Fibroblast of lung (primary cell): ENCODE data around the gene CFB. TPM values are rescaled to one million over a fixed set of nuclear protein-coding genes. Genes with fewer than 3 reads are reported as not detected.

Experiments
- DNase-seq, 2 donors: peaks; one replicate each; pipeline versions ENCODE4 v3.0.0 to v3.0.0-alpha.2; 2010; ENCODE audit warnings: low read depth in 2 of 2
- H2AFZ ChIP-seq: 2 replicates; pipeline ENCODE4 v1.5.1; 2012; ENCODE audit warnings: low read length, control low read depth, inconsistent platforms
- H3K27ac ChIP-seq: 2 replicates; pipeline ENCODE4 v1.5.1; 2011; ENCODE audit warnings: low read length, control low read depth; ENCODE audit not compliant: insufficient read depth
- H3K27me3 ChIP-seq: 2 replicates; pipeline ENCODE4 v1.5.1; 2011; ENCODE audit warnings: mild to moderate bottlenecking, low read length; ENCODE audit not compliant: control insufficient read depth, insufficient read depth
- H3K36me3 ChIP-seq: 2 replicates; pipeline ENCODE4 v1.5.1; 2011; ENCODE audit warnings: low read length; ENCODE audit not compliant: control insufficient read depth, insufficient read depth
- H3K4me1 ChIP-seq: 2 replicates; pipeline ENCODE4 v1.5.1; 2011; ENCODE audit warnings: low read length; ENCODE audit not compliant: control insufficient read depth, insufficient read depth; ENCODE audit errors: extremely low read depth
- H3K4me2 ChIP-seq: 2 replicates; pipeline ENCODE4 v1.5.1; 2011; ENCODE audit warnings: low read length, control low read depth; ENCODE audit not compliant: insufficient read depth; ENCODE audit errors: extremely low read depth
- H3K4me3 ChIP-seq, 4 experiments: fragments of 200-600 bp in 1 of 4; sonication (generic) in 1 of 4; replicated peaks in 1 of 4; 2 replicates each; pipeline ENCODE4 v1.5.1; 2011 to 2016; ENCODE audit warnings: low read length in 4 of 4, low read depth in 3 of 4, mild to moderate bottlenecking in 3 of 4, control low read depth in 2 of 4, inconsistent platforms in 1 of 4, mixed read lengths in 1 of 4; ENCODE audit not compliant: insufficient read depth in 1 of 4; ENCODE audit errors: control extremely low read depth in 1 of 4
- H3K79me2 ChIP-seq: 2 replicates; pipeline ENCODE4 v1.5.1; 2012; ENCODE audit warnings: mild to moderate bottlenecking, low read length, inconsistent platforms; ENCODE audit not compliant: control insufficient read depth, insufficient read depth
- H3K9ac ChIP-seq: 2 replicates; pipeline ENCODE4 v1.5.1; 2011; ENCODE audit warnings: mild to moderate bottlenecking, low read length, control low read depth; ENCODE audit not compliant: insufficient read depth
- H3K9me3 ChIP-seq: 2 replicates; pipeline ENCODE4 v1.5.1; 2012; ENCODE audit warnings: low read depth, low read length; ENCODE audit not compliant: control insufficient read depth, insufficient read depth
- H4K20me1 ChIP-seq: 2 replicates; pipeline ENCODE4 v1.5.1; 2011; ENCODE audit warnings: low read length; ENCODE audit not compliant: control insufficient read depth, insufficient read depth; ENCODE audit errors: extremely low read depth
- CTCF ChIP-seq, 2 donors: IDR thresholded peaks in 1 of 2; conservative IDR thresholded peaks in 1 of 2; 1 replicate in 1 of 2; 2 replicates in 1 of 2; pipeline ENCODE4 v1.5.1; 2011 to 2012; ENCODE audit warnings: low read length in 2 of 2, control low read depth in 1 of 2, inconsistent platforms in 1 of 2, low read depth in 1 of 2, mild to moderate bottlenecking in 1 of 2
- EZH2 ChIP-seq: IDR thresholded peaks from 2 replicates; pipeline ENCODE4 v1.5.1; 2012; ENCODE audit warnings: low read length, control low read depth, mild to moderate bottlenecking; ENCODE audit errors: missing control alignments
- polyA plus RNA-seq, 2 donors: library from polyadenylated mRNA; depleted of rRNA in 1 of 2; stranded (reverse) in 1 of 2; unstranded in 1 of 2; fragments of >200 nt; gene quantifications; 2 replicates each; pipeline ENCODE4 v1.2.1, GENCODE V29; 2011 to 2012; ENCODE audit warnings: missing spikeins in 1 of 2
- total RNA-seq: library from RNA; depleted of rRNA; stranded (reverse); fragments of >200 nt; gene quantifications from 2 replicates; pipeline ENCODE4 v1.2.1, GENCODE V29; 2014

CFB gene
- total and polyA plus RNA-seq, 2 donors (not counting 1 experiment from before 2014, with no cell fraction given) = 21.7 to 62.9 TPM

- no peak for DNase-seq
- Histone ChIP-seq H4K20me1 (no peaks in the 10 kb centered on the region), H3K4me1 (peaks cover 14% of the 10 kb centered on the region), H3K4me2 (no peak overlapping the region), H3K79me2 (peaks cover 26% of the 10 kb centered on the region), H3K4me3 (no peak overlapping the region), H3K9ac (no peak overlapping the region), H2AFZ (no peak overlapping the region), H3K36me3 (peaks cover 35% of the 10 kb centered on the region), H3K27ac (no peak overlapping the region), H3K9me3 (no peaks in the 10 kb centered on the region), H3K27me3 (no peaks in the 10 kb centered on the region)
- no peak for TF ChIP-seq CTCF (conservative IDR thresholded peaks at IDR 0.05 in 1 of 2, IDR thresholded peaks at IDR 0.05 in 1 of 2; ENCODE audit: low read depth in 1 of 2, low read length in 2 of 2)
- TF ChIP-seq EZH2 = no peak
Observed at GRCh38 chr6:31968326-31968725, 22.4 kb downstream of the CFB start.

- Histone ChIP-seq H3K4me2 (no peak overlapping the region), H3K27me3 (no peaks in the 10 kb centered on the region), H4K20me1 (no peaks in the 10 kb centered on the region), H3K4me3 (no peak overlapping the region), H3K27ac (no peak overlapping the region), H2AFZ (no peak overlapping the region), H3K4me1 (peaks cover 18% of the 10 kb centered on the region), H3K79me2 (peaks cover 33% of the 10 kb centered on the region), H3K9me3 (no peaks in the 10 kb centered on the region), H3K36me3 (peaks cover 31% of the 10 kb centered on the region), H3K9ac (no peak overlapping the region)
- no peak for DNase-seq
- TF ChIP-seq EZH2 = no peak
- no peak for TF ChIP-seq CTCF (conservative IDR thresholded peaks at IDR 0.05 in 1 of 2, IDR thresholded peaks at IDR 0.05 in 1 of 2; ENCODE audit: low read depth in 1 of 2, low read length in 2 of 2)
Observed at GRCh38 chr6:31968791-31969711, 23.2 kb downstream of the CFB start.

GRCh38 chr6:31969712-31970603 is 24.1 kb downstream of the CFB start:
- H3K79me2 ChIP-seq = peaks cover 33% of the 10 kb centered on the region
- no peak for TF ChIP-seq EZH2
- TF ChIP-seq CTCF (conservative IDR thresholded peaks at IDR 0.05 in 1 of 2, IDR thresholded peaks at IDR 0.05 in 1 of 2; ENCODE audit: low read depth in 1 of 2, low read length in 2 of 2) = no peak
- no peaks in the 10 kb centered on the region for H3K9me3 ChIP-seq
- peak in 1 of 2 donors; percentile 77 for DNase-seq
- H3K36me3 ChIP-seq = peaks cover 29% of the 10 kb centered on the region
- H3K9ac ChIP-seq = peak overlapping the region; percentile 18
- no peak overlapping the region for H2AFZ ChIP-seq
- H3K4me1 ChIP-seq = peaks cover 18% of the 10 kb centered on the region
- H4K20me1 ChIP-seq = no peaks in the 10 kb centered on the region
- H3K27ac ChIP-seq = peak overlapping the region; percentile 100
- H3K4me3 ChIP-seq = peak overlapping the region; percentile 24 to 97 (median 88)
- H3K4me2 ChIP-seq = peak overlapping the region; percentile 91
- H3K27me3 ChIP-seq = no peaks in the 10 kb centered on the region
